GM23248 (cell line): ENCODE data around the gene ZNF546. TPM values are rescaled to one million over a fixed set of nuclear protein-coding genes. Genes with fewer than 3 reads are reported as not detected.

ENCODE experiments used
- DNase-seq: peaks from one replicate; pipeline ENCODE4 v3.0.0-alpha.2; 2015
- H2AFZ ChIP-seq: fragments of 200-600 bp; sonication (generic); 2 replicates; pipeline ENCODE4 v1.6.1; 2016; ENCODE audit warnings: antibody characterized with exemption
- H3F3A ChIP-seq: fragments of 200-600 bp; sonication (generic); 2 replicates; pipeline ENCODE4 v1.6.1; 2016; ENCODE audit warnings: mild to moderate bottlenecking, antibody characterized with exemption, mixed run types; ENCODE audit not compliant: insufficient read depth
- H3K27ac ChIP-seq: fragments of 200-600 bp; sonication (generic); 2 replicates; pipeline ENCODE4 v1.5.1; 2016; ENCODE audit warnings: mild to moderate bottlenecking
- H3K27me3 ChIP-seq: fragments of 200-600 bp; sonication (generic); replicated peaks from 2 replicates; pipeline ENCODE4 v1.6.1; 2016; ENCODE audit warnings: mild to moderate bottlenecking; ENCODE audit not compliant: insufficient read depth
- H3K36me3 ChIP-seq: fragments of 200-600 bp; sonication (generic); 2 replicates; pipeline ENCODE4 v1.6.1; 2016; ENCODE audit warnings: low read depth, mild to moderate bottlenecking
- H3K4me1 ChIP-seq: fragments of 200-600 bp; sonication (generic); 2 replicates; pipeline ENCODE4 v1.6.1; 2016; ENCODE audit warnings: mild to moderate bottlenecking; ENCODE audit not compliant: insufficient read depth
- H3K4me2 ChIP-seq: fragments of 200-600 bp; sonication (generic); one replicate; pipeline ENCODE4 v1.6.1; 2016; ENCODE audit warnings: mild to moderate bottlenecking; ENCODE audit not compliant: unreplicated experiment
- H3K4me3 ChIP-seq: fragments of 200-600 bp; sonication (generic); 2 replicates; pipeline ENCODE4 v1.5.1; 2016; ENCODE audit warnings: mild to moderate bottlenecking
- H3K79me2 ChIP-seq: fragments of 200-600 bp; sonication (generic); 2 replicates; pipeline ENCODE4 v1.6.1; 2016; ENCODE audit warnings: mild to moderate bottlenecking; ENCODE audit not compliant: insufficient read depth
- H3K9ac ChIP-seq: fragments of 200-600 bp; sonication (generic); 2 replicates; pipeline ENCODE4 v1.6.1; 2016; ENCODE audit warnings: mild to moderate bottlenecking
- H3K9me2 ChIP-seq: fragments of 200-600 bp; sonication (generic); 2 replicates; pipeline ENCODE4 v1.6.1; 2016; ENCODE audit warnings: mixed run types, mild to moderate bottlenecking, moderate library complexity; ENCODE audit not compliant: insufficient read depth
- H3K9me3 ChIP-seq: fragments of 200-600 bp; sonication (generic); one replicate; pipeline ENCODE4 v1.6.1; 2017; ENCODE audit warnings: low read depth
- H4K20me1 ChIP-seq: fragments of 200-600 bp; sonication (generic); 2 replicates; pipeline ENCODE4 v1.6.0; 2016; ENCODE audit not compliant: insufficient read depth
- EZH2 ChIP-seq: fragments of 200-600 bp; sonication (generic); IDR thresholded peaks from 2 replicates; pipeline ENCODE4 v1.6.1; 2018; ENCODE audit warnings: antibody characterized with exemption, mild to moderate bottlenecking; ENCODE audit not compliant: insufficient read depth, poor library complexity, severe bottlenecking
- EZH2phosphoT487 ChIP-seq: fragments of 200-600 bp; sonication (generic); IDR thresholded peaks from 2 replicates; pipeline ENCODE4 v1.6.1; 2018; ENCODE audit warnings: antibody characterized with exemption, moderate library complexity, mild to moderate bottlenecking, low read depth; ENCODE audit not compliant: insufficient read depth
- WGBS, 2 experiments: methylation state at CpG; one replicate each; pipeline ENCODE4 v1.1.6; 2015 to 2017; ENCODE audit warnings: low lambda C conversion rate in 2 of 2, low coverage in 1 of 2; ENCODE audit errors: missing lambda C conversion rate in 2 of 2; 5-methylcytosine and 5-hydroxymethylcytosine counted together
- in situ Hi-C: fragments of 300-500 bp; cut with MboI; formaldehyde crosslinking; loops from 2 replicates; pipeline ENCODE4 v1.15.0; 2020
- polyA plus RNA-seq: library from polyadenylated mRNA; unstranded; fragments of >200 nt; fragmentation: Nextera tagmentation; extraction: Ambion mirVana; gene quantifications from 2 replicates; pipeline ENCODE4 v1.2.1, GENCODE V29; 2016
- total RNA-seq: library from RNA; depleted of rRNA; stranded (reverse); fragments of >200 nt; shearing (Covaris generic); gene quantifications from 2 replicates; pipeline ENCODE4 v1.2.3, GENCODE V29; 2014

Gene ZNF546
- total and polyA plus RNA-seq, 2 experiments from 2014 or later, result 2.1 to 6.1 TPM

DNA sequence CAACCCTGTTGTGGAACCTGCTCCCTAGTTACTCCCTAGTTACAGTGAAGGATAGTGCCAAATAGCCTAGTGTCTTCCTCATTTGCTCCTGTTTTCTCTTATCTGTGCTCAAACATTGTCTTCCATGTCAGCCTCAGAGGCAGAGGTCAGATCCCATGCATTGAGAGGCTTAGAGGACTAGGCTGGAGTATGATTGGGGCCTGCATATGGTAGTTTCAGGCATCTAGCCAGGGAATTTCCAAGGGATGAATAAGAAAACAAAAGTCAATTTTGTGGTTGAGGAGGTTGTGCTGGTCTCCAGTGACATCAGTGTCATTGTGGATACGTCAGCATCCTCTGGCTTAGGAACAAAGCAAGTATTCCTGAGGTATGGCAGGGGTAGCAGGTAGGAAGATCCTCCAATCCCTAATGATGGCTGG, 9.4 kb downstream of the ZNF546 start:
- in situ Hi-C loops, result no loop called here
- Histone ChIP-seq H3K4me1 (peaks cover 9% of the 10 kb centered on the region), H3K79me2 (no peaks in the 10 kb centered on the region), H3K27ac (peak overlapping the region; percentile 44), H2AFZ (no peak overlapping the region), H3K27me3 (no peaks in the 10 kb centered on the region), H3K4me3 (no peak overlapping the region), H3F3A (peaks cover 18% of the 10 kb centered on the region), H3K9me3 (no peaks in the 10 kb centered on the region), H4K20me1 (no peaks in the 10 kb centered on the region), H3K9me2 (no peaks in the 10 kb centered on the region), H3K9ac (no peak overlapping the region), H3K4me2 (no peak overlapping the region), H3K36me3 (peaks cover 18% of the 10 kb centered on the region)
- TF ChIP-seq EZH2, result no peak
- no peak for TF ChIP-seq EZH2phosphoT487
- WGBS, 2 experiments, result 19 to 30% methylated on average over 1 of the region's 1 CpG
- DNase-seq, result peak; percentile 81

DNA sequence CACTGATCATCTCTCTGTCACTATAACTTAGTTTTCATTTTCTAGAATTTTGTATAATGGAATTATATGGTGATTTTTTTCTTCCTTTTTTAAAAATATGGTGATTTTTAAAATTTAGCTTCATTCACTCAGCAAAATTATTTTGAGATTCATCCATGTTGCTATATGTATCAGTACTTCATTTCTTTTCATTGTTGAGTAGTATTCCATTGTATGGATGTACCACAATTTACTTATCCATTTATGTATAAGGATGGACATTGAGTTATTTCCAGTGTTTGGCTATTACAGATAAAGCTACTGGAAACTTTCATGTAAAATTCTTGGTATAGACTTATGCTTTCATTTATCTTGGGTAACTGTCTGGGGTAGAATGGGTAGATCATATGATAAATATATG, 12.8 kb downstream of the ZNF546 start:
- H3K4me1 ChIP-seq, result peaks cover 9% of the 10 kb centered on the region
- H3F3A ChIP-seq, result peaks cover 18% of the 10 kb centered on the region
- no peaks in the 10 kb centered on the region for H3K9me3 ChIP-seq
- H3K79me2 ChIP-seq, result no peaks in the 10 kb centered on the region
- no peak overlapping the region for H3K9ac ChIP-seq
- H2AFZ ChIP-seq, result no peak overlapping the region
- H3K4me3 ChIP-seq, result no peak overlapping the region
- in situ Hi-C loops, result no loop called here
- H3K27ac ChIP-seq, result no peak overlapping the region
- no peak overlapping the region for H3K4me2 ChIP-seq
- DNase-seq, result no peak
- H4K20me1 ChIP-seq, result no peaks in the 10 kb centered on the region
- TF ChIP-seq EZH2 (no peak), EZH2phosphoT487 (no peak)
- no peaks in the 10 kb centered on the region for H3K27me3 ChIP-seq
- H3K36me3 ChIP-seq, result peaks cover 30% of the 10 kb centered on the region
- H3K9me2 ChIP-seq, result no peaks in the 10 kb centered on the region

DNA sequence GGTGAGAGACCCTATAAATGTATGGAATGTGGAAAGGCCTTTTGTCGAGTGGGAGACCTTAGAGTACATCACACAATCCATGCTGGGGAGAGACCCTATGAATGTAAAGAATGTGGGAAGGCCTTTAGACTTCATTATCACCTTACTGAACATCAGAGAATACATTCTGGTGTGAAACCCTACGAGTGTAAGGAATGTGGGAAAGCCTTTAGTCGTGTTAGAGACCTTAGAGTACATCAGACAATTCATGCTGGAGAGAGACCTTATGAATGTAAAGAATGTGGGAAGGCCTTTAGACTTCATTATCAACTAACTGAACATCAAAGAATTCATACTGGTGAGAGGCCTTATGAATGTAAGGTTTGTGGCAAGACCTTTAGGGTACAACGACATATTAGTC, 17.1 kb downstream of the ZNF546 start:
- no peak overlapping the region for H3K27ac ChIP-seq
- in situ Hi-C loops, result no loop called here
- no peak overlapping the region for H2AFZ ChIP-seq
- H4K20me1 ChIP-seq, result no peaks in the 10 kb centered on the region
- H3K4me2 ChIP-seq, result no peak overlapping the region
- no peak overlapping the region for H3K9ac ChIP-seq
- TF ChIP-seq EZH2phosphoT487 (no peak), EZH2 (no peak)
- DNase-seq, result no peak
- no peaks in the 10 kb centered on the region for H3K79me2 ChIP-seq
- no peaks in the 10 kb centered on the region for H3K9me3 ChIP-seq
- no peaks in the 10 kb centered on the region for H3K4me1 ChIP-seq
- 81 to 83% methylated on average over 4 of the region's 4 CpGs for WGBS, 2 experiments
- no peak overlapping the region for H3K4me3 ChIP-seq
- H3F3A ChIP-seq, result no peaks in the 10 kb centered on the region
- H3K9me2 ChIP-seq, result no peaks in the 10 kb centered on the region
- peaks cover 31% of the 10 kb centered on the region for H3K36me3 ChIP-seq
- H3K27me3 ChIP-seq, result no peaks in the 10 kb centered on the region

DNA sequence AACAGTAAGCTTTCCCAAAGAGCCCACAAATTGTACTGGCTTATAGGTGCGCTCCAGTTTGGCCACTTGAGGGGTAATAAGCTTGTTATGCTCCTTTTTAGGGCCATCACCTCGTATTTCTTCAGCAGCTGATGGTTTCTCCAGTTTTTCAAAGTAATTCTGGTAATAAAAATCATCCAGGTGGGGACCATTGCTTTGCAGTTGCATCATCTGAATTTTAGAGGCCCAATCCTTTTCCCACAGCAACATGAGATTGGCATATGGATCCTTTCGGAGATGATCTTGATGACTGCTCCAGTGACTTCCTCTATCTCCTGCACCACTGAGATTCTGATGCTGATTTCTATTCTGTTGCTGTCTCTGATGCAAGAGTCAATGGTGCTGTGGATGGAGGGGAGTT, 27.1 kb downstream of the ZNF546 start:
- peaks cover 5% of the 10 kb centered on the region for H3K9me3 ChIP-seq
- no peak overlapping the region for H3K4me2 ChIP-seq
- H3K9me2 ChIP-seq, result no peaks in the 10 kb centered on the region
- no peaks in the 10 kb centered on the region for H3K4me1 ChIP-seq
- no peak overlapping the region for H3K27ac ChIP-seq
- H3K27me3 ChIP-seq, result no peaks in the 10 kb centered on the region
- H2AFZ ChIP-seq, result no peak overlapping the region
- 69 to 71% methylated on average over 3 of the region's 3 CpGs for WGBS, 2 experiments
- H3K4me3 ChIP-seq, result no peak overlapping the region
- H4K20me1 ChIP-seq, result no peaks in the 10 kb centered on the region
- DNase-seq, result no peak
- 0 out of 2 replicates have a peak, but pooled peaks cover 2% of the 10 kb centered on the region for H3K36me3 ChIP-seq
- no peaks in the 10 kb centered on the region for H3K79me2 ChIP-seq
- H3F3A ChIP-seq, result no peaks in the 10 kb centered on the region
- in situ Hi-C loops, result no loop called here
- TF ChIP-seq EZH2phosphoT487, result no peak
- TF ChIP-seq EZH2, result no peak
- no peak overlapping the region for H3K9ac ChIP-seq

DNA sequence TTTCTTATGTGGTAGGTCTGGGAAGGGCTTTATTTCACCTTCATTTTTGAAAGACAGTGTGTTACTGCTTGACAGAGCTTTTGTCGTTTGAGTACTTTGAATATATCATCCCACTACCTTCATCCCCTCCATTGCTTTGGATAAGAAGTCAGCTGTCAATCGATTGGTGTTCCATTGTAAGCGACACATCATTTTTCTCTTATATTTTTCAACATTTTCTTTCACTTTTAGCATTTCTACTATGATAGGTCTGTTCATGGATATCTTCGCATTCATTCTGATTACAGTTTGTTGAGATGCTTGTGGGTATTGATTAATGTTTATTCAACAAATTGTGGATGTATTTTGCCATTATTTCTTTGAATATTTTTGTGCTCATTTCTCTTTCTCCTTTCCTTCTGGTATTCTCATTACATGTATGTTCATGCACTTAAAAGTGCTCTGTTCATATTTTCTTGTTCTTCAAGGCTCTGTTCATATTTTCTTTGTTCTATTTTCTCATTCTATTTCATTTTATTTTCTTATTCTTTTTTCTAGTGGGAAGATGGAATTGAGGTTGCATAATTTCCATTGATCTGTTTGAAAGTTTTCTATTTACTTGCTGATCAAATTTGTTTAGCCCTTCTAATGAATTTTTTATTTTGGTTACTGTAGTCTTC, 29.2 kb downstream of the ZNF546 start:
- Histone ChIP-seq H3K9ac (no peak overlapping the region), H3K4me2 (no peak overlapping the region), H3K36me3 (peaks cover 9% of the 10 kb centered on the region; the same call in 1 of the 2 replicates), H3K27ac (no peak overlapping the region), H3K27me3 (no peaks in the 10 kb centered on the region), H3K79me2 (no peaks in the 10 kb centered on the region), H3K9me2 (no peaks in the 10 kb centered on the region), H3F3A (no peaks in the 10 kb centered on the region), H2AFZ (no peak overlapping the region), H3K4me3 (no peak overlapping the region), H4K20me1 (no peaks in the 10 kb centered on the region), H3K4me1 (no peaks in the 10 kb centered on the region), H3K9me3 (peaks cover 5% of the 10 kb centered on the region)
- TF ChIP-seq EZH2phosphoT487 (no peak), EZH2 (no peak)
- DNase-seq, result no peak
- in situ Hi-C loops, result no loop called here
- 91 to 92% methylated on average over 4 of the region's 4 CpGs for whole genome bisulfite sequencing, 2 experiments
